IPS-15b (cell line): ENCODE measurements around the gene TRAPPC3.
"Not testable (repeated sequence)": the region's sequence is repeated elsewhere in the genome, so short reads cannot be mapped to it uniquely, and the experiment has no call there.

Source experiments
- H3K27me3 ChIP-seq: one replicate; pipeline ENCODE4 v1.6.1; 2013; ENCODE audit warnings: low read length; ENCODE audit not compliant: control insufficient read depth, insufficient read depth
- H3K36me3 ChIP-seq: one replicate; pipeline ENCODE4 v1.6.1; 2013; ENCODE audit warnings: low read length; ENCODE audit not compliant: control insufficient read depth, insufficient read depth
- H3K4me1 ChIP-seq: one replicate; pipeline ENCODE4 v1.6.1; 2013; ENCODE audit warnings: mild to moderate bottlenecking, low read length; ENCODE audit not compliant: control insufficient read depth, insufficient read depth
- H3K4me3 ChIP-seq: one replicate; pipeline ENCODE4 v1.5.1; 2013; ENCODE audit warnings: low read depth, low read length
- H3K9ac ChIP-seq: one replicate; pipeline ENCODE4 v1.6.1; 2013; ENCODE audit warnings: low read depth, mild to moderate bottlenecking, low read length
- H3K9me3 ChIP-seq: one replicate; pipeline ENCODE4 v1.6.1; 2013; ENCODE audit warnings: mild to moderate bottlenecking, low read length; ENCODE audit not compliant: control insufficient read depth, insufficient read depth

The TRAPPC3 gene

GRCh38 chr1:36149237-36149972, at the start of gene TRAPPC3:
TRAPPC3 (minus strand) TSS chr1:36149486; CDS start chr1:36149378, 108 bp downstream.
- H3K36me3 ChIP-seq: no peaks in the 10 kb centered on the region
- no peaks in the 10 kb centered on the region for H3K9me3 ChIP-seq
- H3K4me1 ChIP-seq: peaks cover 8% of the 10 kb centered on the region
- peak within 1 kb of the TSS; percentile 92 for H3K9ac ChIP-seq
- peaks cover 39% of the 10 kb centered on the region for H3K27me3 ChIP-seq
- peak within 1 kb of the TSS; percentile 99 for H3K4me3 ChIP-seq

DNA sequence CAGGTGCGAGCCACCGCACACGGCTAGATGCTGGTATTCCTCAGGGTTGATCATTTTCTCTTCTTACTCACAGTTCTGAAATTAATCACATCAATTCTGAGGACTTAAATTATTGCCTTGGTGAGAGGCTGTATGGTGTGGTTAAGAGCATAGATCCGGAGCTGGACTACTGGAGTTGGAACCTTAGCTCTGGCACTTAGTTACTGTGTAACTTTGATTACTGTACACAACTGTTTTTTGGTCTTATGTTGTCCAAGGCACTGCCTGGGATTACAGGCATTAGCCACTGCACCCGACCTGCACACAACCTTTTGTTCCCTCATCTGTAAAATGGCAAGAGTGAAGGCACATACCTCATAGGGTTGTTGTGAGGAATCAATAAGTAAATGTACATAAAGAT, 49.4 kb upstream of the TRAPPC3 start:
- H3K27me3 ChIP-seq: no peaks in the 10 kb centered on the region
- no peaks in the 10 kb centered on the region for H3K9me3 ChIP-seq
- no peaks in the 10 kb centered on the region for H3K36me3 ChIP-seq
- H3K4me1 ChIP-seq: no peaks in the 10 kb centered on the region
- no peak overlapping the region for H3K4me3 ChIP-seq
- no peak overlapping the region for H3K9ac ChIP-seq

GRCh38 chr1:36196805-36197204, 47.5 kb upstream of the TRAPPC3 start:
- H3K4me1 ChIP-seq, H3K36me3 ChIP-seq, H3K27me3 ChIP-seq, H3K9ac ChIP-seq, H3K4me3 ChIP-seq, H3K9me3 ChIP-seq: not testable (repeated sequence)

DNA sequence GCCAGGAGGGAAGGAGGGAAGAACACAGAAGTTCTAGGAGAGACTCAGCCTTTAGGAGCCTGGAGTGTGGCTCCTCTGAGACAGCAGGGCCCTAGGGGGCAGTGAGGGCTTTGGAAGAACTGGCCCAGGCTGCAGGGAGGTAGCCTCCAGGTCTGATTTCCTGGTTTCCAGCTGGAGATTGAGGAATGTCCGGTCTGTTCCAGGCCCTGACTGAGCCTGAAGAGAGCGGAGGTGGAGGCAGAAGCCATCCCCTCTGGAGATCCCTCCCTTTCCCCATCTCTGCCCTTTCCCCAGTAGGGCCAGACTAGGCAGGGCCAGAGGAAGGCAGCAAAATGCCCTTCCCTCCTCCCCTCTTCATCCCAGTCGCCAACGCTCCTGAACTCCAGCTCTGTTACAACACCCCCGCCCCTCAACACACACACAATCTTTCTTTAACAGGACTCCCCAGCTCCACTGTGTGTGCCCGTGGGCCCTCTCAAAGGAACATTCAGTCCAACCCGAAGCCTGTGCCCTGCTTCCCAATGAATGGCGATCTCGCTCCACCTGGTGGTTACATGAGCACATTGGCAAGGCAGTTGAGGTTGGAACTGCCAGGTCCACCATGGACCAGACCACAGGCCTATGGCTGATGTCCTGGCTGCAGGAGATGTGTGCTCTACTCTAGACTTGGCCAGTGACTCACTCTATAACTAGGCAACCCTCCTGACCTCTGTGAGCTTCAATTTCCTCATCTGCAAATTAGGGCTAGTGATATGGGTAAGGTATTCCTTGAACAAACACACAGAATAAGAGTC, 38.7 kb upstream of the TRAPPC3 start:
- Histone ChIP-seq H3K27me3 (no peaks in the 10 kb centered on the region), H3K4me3 (peak overlapping the region; percentile 35), H3K4me1 (peaks cover 4% of the 10 kb centered on the region), H3K9ac (peak overlapping the region; percentile 57), H3K9me3 (no peaks in the 10 kb centered on the region), H3K36me3 (no peaks in the 10 kb centered on the region)

DNA sequence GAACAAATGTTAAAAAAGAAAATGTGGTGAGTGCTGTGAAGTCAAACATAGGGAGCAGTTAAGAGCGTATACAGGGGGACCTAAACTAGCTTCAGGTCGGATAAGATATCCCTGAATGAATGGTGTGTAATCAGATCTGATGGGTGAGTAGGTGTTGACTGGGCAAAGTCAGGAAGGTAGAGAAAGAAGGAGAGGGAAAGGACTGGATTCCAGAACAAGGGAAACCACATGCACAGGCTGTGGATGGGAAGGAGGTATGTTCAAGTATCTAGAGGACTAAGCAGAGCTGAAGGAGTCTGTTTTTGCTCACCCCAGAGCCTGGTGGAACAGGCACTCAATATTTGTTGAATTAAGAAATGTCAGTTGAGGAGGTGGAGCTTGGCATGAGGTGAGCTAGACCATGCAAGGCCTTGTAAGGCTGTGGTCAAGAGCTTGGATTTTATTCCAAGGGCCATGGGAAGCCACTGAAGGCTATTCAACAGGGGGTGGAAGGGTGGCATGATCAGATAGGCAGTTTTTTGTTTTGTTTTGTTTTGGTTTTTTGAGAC, 34.1 kb upstream of the TRAPPC3 start:
- Histone ChIP-seq H3K36me3 (no peaks in the 10 kb centered on the region), H3K4me3 (no peak overlapping the region), H3K9me3 (no peaks in the 10 kb centered on the region), H3K27me3 (peaks cover 4% of the 10 kb centered on the region), H3K4me1 (peaks cover 4% of the 10 kb centered on the region), H3K9ac (no peak overlapping the region)

GRCh38 chr1:36182734-36183133, 33.4 kb upstream of the TRAPPC3 start:
- Histone ChIP-seq H3K9ac (no peak overlapping the region), H3K9me3 (no peaks in the 10 kb centered on the region), H3K4me1 (peaks cover 2% of the 10 kb centered on the region), H3K27me3 (peaks cover 4% of the 10 kb centered on the region), H3K4me3 (no peak overlapping the region), H3K36me3 (no peaks in the 10 kb centered on the region)

GRCh38 chr1:36179220-36179600, 29.9 kb upstream of the TRAPPC3 start:
- Histone ChIP-seq H3K4me1 (peaks cover 12% of the 10 kb centered on the region), H3K27me3 (peaks cover 17% of the 10 kb centered on the region), H3K36me3 (no peaks in the 10 kb centered on the region), H3K9me3 (no peaks in the 10 kb centered on the region), H3K4me3 (peak overlapping the region; percentile 30), H3K9ac (no peak overlapping the region)

DNA sequence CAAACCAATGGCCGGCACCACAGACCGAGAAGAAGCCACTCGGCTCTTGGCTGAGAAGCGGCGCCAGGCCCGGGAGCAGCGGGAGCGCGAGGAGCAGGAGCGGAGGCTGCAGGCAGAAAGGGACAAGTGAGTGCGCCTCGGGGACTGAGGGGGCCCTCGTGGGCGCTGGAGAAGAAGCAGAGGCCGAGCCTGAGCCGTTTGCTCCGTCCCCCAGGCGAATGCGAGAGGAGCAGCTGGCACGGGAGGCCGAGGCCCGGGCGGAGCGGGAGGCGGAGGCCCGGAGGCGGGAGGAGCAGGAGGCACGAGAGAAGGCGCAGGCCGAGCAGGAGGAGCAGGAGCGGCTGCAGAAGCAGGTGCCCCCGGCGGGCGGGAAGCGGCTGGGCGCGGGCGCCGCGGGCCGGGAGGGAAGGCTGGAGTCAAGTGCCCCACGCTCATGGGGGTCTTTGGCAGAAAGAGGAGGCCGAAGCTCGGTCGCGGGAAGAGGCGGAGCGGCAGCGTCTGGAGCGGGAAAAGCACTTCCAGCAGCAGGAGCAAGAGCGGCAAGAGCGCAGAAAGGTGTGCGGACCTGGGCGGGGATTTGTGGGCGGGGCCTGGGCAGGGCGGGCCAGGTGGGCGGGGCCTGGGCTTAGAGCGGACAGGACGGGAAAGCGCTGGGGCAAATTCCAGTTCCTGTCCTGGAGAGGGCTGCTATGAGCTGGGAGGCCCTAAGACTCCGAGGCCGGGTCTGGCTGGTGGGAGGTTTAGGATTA, 29.4 kb upstream of the TRAPPC3 start:
- peaks cover 12% of the 10 kb centered on the region for H3K4me1 ChIP-seq
- peak overlapping the region; percentile 70 for H3K4me3 ChIP-seq

GRCh38 chr1:36177589-36178431, 28.5 kb upstream of the TRAPPC3 start:
- Histone ChIP-seq H3K36me3 (peaks cover 7% of the 10 kb centered on the region), H3K9ac (peak overlapping the region; percentile 24)

More for the DNA sequence above, 29.4 kb upstream of the TRAPPC3 start:
- H3K9me3 ChIP-seq: no peaks in the 10 kb centered on the region
- H3K9ac ChIP-seq: peak overlapping the region; percentile 24
- H3K27me3 ChIP-seq: peaks cover 17% of the 10 kb centered on the region
- H3K36me3 ChIP-seq: no peaks in the 10 kb centered on the region

DNA sequence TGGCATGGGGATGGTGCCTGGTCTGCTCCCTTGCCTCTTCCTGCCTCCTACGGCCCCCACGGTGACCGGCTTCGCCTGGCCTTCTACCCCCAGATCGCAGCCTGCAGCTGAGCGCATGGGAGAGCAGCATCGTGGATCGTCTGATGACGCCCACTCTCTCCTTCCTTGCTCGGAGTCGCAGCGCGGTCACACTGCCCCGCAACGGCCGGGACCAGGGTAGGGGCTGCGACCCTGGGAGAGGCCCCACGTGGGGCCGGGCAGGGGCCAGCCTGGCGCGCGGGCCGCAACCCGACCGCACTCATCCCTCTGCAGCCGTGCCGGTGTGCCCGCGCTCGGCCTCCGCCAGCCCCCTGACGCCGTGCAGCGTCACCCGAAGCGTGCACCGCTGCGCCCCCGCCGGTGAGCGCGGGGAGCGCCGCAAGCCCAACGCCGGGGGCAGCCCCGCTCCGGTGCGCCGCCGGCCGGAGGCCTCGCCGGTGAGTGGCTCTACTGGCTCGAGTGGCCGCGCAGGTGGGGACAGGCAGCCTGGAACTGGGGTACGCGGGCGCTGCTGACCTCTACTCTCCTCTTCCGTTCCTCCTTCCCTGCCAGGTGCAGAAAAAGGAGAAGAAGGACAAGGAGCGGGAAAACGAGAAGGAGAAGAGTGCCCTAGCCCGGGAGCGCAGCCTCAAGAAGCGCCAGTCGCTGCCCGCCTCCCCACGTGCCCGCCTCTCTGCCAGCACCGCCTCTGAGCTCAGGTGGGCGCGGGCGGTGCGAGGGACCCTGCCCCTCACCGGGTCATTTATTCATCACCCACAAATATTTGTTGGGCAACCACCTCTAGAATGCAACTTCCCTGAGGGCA, 27.0 kb upstream of the TRAPPC3 start:
- Histone ChIP-seq H3K4me3 (peak overlapping the region; percentile 54), H3K36me3 (peaks cover 11% of the 10 kb centered on the region), H3K9ac (peak overlapping the region; percentile 65), H3K27me3 (peaks cover 17% of the 10 kb centered on the region), H3K9me3 (no peaks in the 10 kb centered on the region), H3K4me1 (peaks cover 12% of the 10 kb centered on the region)

More at GRCh38 chr1:36177589-36178431, 28.5 kb upstream of the TRAPPC3 start:
- peaks cover 17% of the 10 kb centered on the region for H3K27me3 ChIP-seq
- H3K9me3 ChIP-seq: no peaks in the 10 kb centered on the region
- H3K4me3 ChIP-seq: peak overlapping the region; percentile 70
- peaks cover 12% of the 10 kb centered on the region for H3K4me1 ChIP-seq
